ENCODE data around the gene PARP9. TPM values are rescaled to one million over a fixed set of nuclear protein-coding genes. Genes with fewer than 3 reads are reported as not detected.

PARP9 gene
- total RNA-seq, 1 donor from 2014 or later, result 90.4 TPM

- DNase-seq (no peak), ATAC-seq (peak in 1 of 2 donors; percentile 44)
- no peaks in the 10 kb centered on the region for H3K9me3 ChIP-seq
- peaks cover 98% of the 10 kb centered on the region for H3K36me3 ChIP-seq
- no peak overlapping the region for H3K27ac ChIP-seq
- no peak for TF ChIP-seq CTCF (IDR thresholded peaks at IDR 0.05)
- intact Hi-C loops (cut with DNase I), result no loop called here
- peaks cover 20% of the 10 kb centered on the region for H3K4me1 ChIP-seq
- no peak overlapping the region for H3K4me3 ChIP-seq
- H3K27me3 ChIP-seq (ENCODE audit: low read depth), result no peaks in the 10 kb centered on the region
Measured at GRCh38 chr3:122555275-122556071, 8.6 kb downstream of the PARP9 start.

GRCh38 chr3:122553171-122553570, 10.9 kb downstream of the PARP9 start:
- intact Hi-C loops (cut with DNase I), result no loop called here
- Histone ChIP-seq H3K27ac (no peak overlapping the region), H3K9me3 (no peaks in the 10 kb centered on the region), H3K27me3 (ENCODE audit: low read depth) (no peaks in the 10 kb centered on the region), H3K4me1 (peaks cover 13% of the 10 kb centered on the region), H3K36me3 (peaks cover 100% of the 10 kb centered on the region), H3K4me3 (no peak overlapping the region)
- TF ChIP-seq CTCF (IDR thresholded peaks at IDR 0.05), result no peak
- DNase-seq, result no peak
- ATAC-seq, result no peak

GRCh38 chr3:122548619-122549018, 15.5 kb downstream of the PARP9 start:
- Histone ChIP-seq H3K4me1 (peaks cover 1% of the 10 kb centered on the region), H3K4me3 (no peak overlapping the region), H3K36me3 (peaks cover 97% of the 10 kb centered on the region), H3K27me3 (ENCODE audit: low read depth) (no peaks in the 10 kb centered on the region), H3K27ac (no peak overlapping the region), H3K9me3 (no peaks in the 10 kb centered on the region)
- intact Hi-C loops (cut with DNase I), result no loop called here
- TF ChIP-seq CTCF (IDR thresholded peaks at IDR 0.05), result no peak
- ATAC-seq, result no peak
- DNase-seq, result no peak

GRCh38 chr3:122548076-122548475, 16.0 kb downstream of the PARP9 start:
- intact Hi-C loops (cut with DNase I), result no loop called here
- no peak for TF ChIP-seq CTCF (IDR thresholded peaks at IDR 0.05)
- Histone ChIP-seq H3K27me3 (ENCODE audit: low read depth) (no peaks in the 10 kb centered on the region), H3K4me1 (no peaks in the 10 kb centered on the region), H3K9me3 (no peaks in the 10 kb centered on the region), H3K27ac (no peak overlapping the region), H3K36me3 (peaks cover 97% of the 10 kb centered on the region), H3K4me3 (no peak overlapping the region)
- DNase-seq (no peak), ATAC-seq (no peak)

GRCh38 chr3:122546151-122546550, 17.9 kb downstream of the PARP9 start:
- ATAC-seq (no peak), DNase-seq (no peak)
- Histone ChIP-seq H3K9me3 (no peaks in the 10 kb centered on the region), H3K4me1 (no peaks in the 10 kb centered on the region), H3K27ac (no peak overlapping the region), H3K36me3 (peaks cover 95% of the 10 kb centered on the region), H3K27me3 (ENCODE audit: low read depth) (no peaks in the 10 kb centered on the region), H3K4me3 (no peak overlapping the region)
- TF ChIP-seq CTCF (IDR thresholded peaks at IDR 0.05), result no peak
- intact Hi-C loops (cut with DNase I), result no loop called here
